BLaER1 treated with 17β-estradiol and CSF1 and Interleukin-3, amounts not matched to agents 10 nM and 100 nM (cell line): Measurements from ENCODE around the gene SERPINB11.
"Not testable (repeated sequence)": the region's sequence is repeated elsewhere in the genome, so short reads cannot be mapped to it uniquely, and the experiment has no call there.

ENCODE experiments used
- H3K27ac ChIP-seq, 11 experiments: shearing (Covaris generic); formaldehyde crosslinking; 2 replicates each; pipeline ENCODE4 v1.8.1; 2022
- H3K27me3 ChIP-seq, 11 experiments: shearing (Covaris generic); formaldehyde crosslinking; 2 replicates each; pipeline ENCODE4 v1.8.1; 2022
- H3K36me3 ChIP-seq, 11 experiments: shearing (Covaris generic); formaldehyde crosslinking; 2 replicates each; pipeline ENCODE4 v1.8.1; 2022
- H3K4me1 ChIP-seq, 10 experiments: shearing (Covaris generic); formaldehyde crosslinking; 2 replicates each; pipeline ENCODE4 v1.8.1; 2022
- H3K4me2 ChIP-seq, 11 experiments: shearing (Covaris generic); formaldehyde crosslinking; 2 replicates each; pipeline ENCODE4 v1.8.1; 2022
- H3K4me3 ChIP-seq, 10 experiments: shearing (Covaris generic); formaldehyde crosslinking; 2 replicates each; pipeline ENCODE4 v1.8.1; 2022
- H3K9ac ChIP-seq, 11 experiments: shearing (Covaris generic); formaldehyde crosslinking; 2 replicates each; pipeline ENCODE4 v1.8.1; 2022
- H3K9me3 ChIP-seq, 11 experiments: shearing (Covaris generic); formaldehyde crosslinking; replicated peaks in 1 of 11; 2 replicates each; pipeline ENCODE4 v1.8.1; 2022
- H4K20me1 ChIP-seq, 11 experiments: shearing (Covaris generic); formaldehyde crosslinking; 2 replicates each; pipeline ENCODE4 v1.8.1; 2022
- Cebpa-rat ChIP-seq, 11 experiments: shearing (Covaris generic); IDR thresholded peaks; 2 replicates each; pipeline ENCODE4 v1.8.1; 2022

SERPINB11 gene

GRCh38 chr18:63757541-63757940 lies 54.8 kb downstream of the SERPINB11 start:
- Histone ChIP-seq H4K20me1 (no peaks in the 10 kb centered on the region), H3K9ac (no peak overlapping the region), H3K9me3 (peaks cover 16 to 30% (median 23%) of the 10 kb centered on the region in 11 experiments), H3K36me3 (no peaks in the 10 kb centered on the region), H3K4me3 (no peak overlapping the region), H3K4me1 (no peaks in the 10 kb centered on the region), H3K4me2 (no peak overlapping the region), H3K27me3 (no peaks in the 10 kb centered on the region), H3K27ac (no peak overlapping the region)
- TF ChIP-seq Cebpa-rat (IDR thresholded peaks at IDR 0.05), result no peak

GRCh38 chr18:63758615-63759240 lies 56.0 kb downstream of the SERPINB11 start:
- H3K9me3 ChIP-seq, result peaks cover 16 to 30% (median 23%) of the 10 kb centered on the region in 11 experiments
- H3K4me2 ChIP-seq, result no peak overlapping the region
- H3K36me3 ChIP-seq, result no peaks in the 10 kb centered on the region
- no peaks in the 10 kb centered on the region for H3K4me1 ChIP-seq
- H4K20me1 ChIP-seq, result no peaks in the 10 kb centered on the region
- H3K4me3 ChIP-seq, result no peak overlapping the region
- H3K9ac ChIP-seq, result no peak overlapping the region
- H3K27me3 ChIP-seq, result no peaks in the 10 kb centered on the region
- H3K27ac ChIP-seq, result no peak overlapping the region
- no peak for TF ChIP-seq Cebpa-rat (IDR thresholded peaks at IDR 0.05)

- H3K27ac ChIP-seq, H3K36me3 ChIP-seq, H3K4me2 ChIP-seq, H3K27me3 ChIP-seq, H3K4me1 ChIP-seq, H3K9ac ChIP-seq, H4K20me1 ChIP-seq, H3K4me3 ChIP-seq: not testable (repeated sequence)
- H3K9me3 ChIP-seq, result peaks cover 16 to 30% (median 23%) of the 10 kb centered on the region in 11 experiments
These were observed 57.0 kb downstream of the SERPINB11 start for GRCh38 chr18:63759786-63760185.

- H3K4me1 ChIP-seq, result no peaks in the 10 kb centered on the region
- TF ChIP-seq Cebpa-rat (IDR thresholded peaks at IDR 0.05), result no peak
- no peak overlapping the region for H3K27ac ChIP-seq
- H3K9me3 ChIP-seq, result peaks cover 16 to 30% (median 23%) of the 10 kb centered on the region in 11 experiments
- no peaks in the 10 kb centered on the region for H4K20me1 ChIP-seq
- no peaks in the 10 kb centered on the region for H3K27me3 ChIP-seq
- H3K4me2 ChIP-seq, result no peak overlapping the region
- no peaks in the 10 kb centered on the region for H3K36me3 ChIP-seq
- no peak overlapping the region for H3K4me3 ChIP-seq
- H3K9ac ChIP-seq, result no peak overlapping the region
These were observed 59.8 kb downstream of the SERPINB11 start for GRCh38 chr18:63762518-63762917.

DNA sequence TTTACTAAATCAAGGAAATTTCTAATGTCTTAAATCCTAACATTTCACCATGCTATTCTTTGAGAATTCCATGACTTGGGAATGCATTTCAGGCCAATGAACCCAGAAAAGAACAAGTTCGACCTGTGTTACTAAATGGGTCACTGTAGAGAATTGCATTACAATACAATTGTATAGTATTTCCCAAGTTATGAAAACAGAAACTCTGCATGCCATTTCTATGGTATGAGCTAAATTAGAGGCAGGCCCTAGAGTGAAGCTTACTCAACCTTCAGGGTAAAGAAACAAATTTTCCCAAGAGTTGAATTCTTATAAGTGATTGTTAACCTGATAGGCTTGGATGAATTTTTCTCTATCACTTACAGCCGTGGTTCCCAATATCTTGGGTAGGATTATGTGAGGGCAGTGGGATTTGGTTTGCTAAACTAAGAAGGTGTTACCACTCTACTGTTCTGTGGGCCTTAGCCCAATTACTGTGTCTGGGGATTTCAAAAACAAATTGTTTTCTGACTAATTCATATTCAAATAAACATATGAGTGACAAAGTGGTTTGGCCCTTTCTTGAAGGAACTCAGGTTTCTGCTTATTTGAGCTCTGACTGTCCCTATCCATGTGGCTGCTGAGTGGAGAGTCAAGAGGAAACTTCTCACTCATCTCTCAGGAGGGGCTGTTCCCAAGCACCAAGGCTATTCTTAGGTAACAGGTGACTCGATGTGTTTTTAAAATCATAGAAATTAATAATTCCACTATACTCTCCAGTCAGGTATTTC lies 61.3 kb downstream of the SERPINB11 start:
- no peak overlapping the region for H3K4me2 ChIP-seq
- H3K27ac ChIP-seq, result no peak overlapping the region
- no peaks in the 10 kb centered on the region for H4K20me1 ChIP-seq
- H3K4me1 ChIP-seq, result no peaks in the 10 kb centered on the region
- H3K9me3 ChIP-seq, result peaks cover 16 to 30% (median 22%) of the 10 kb centered on the region in 11 experiments
- TF ChIP-seq Cebpa-rat (IDR thresholded peaks at IDR 0.05), result no peak
- H3K9ac ChIP-seq, result no peak overlapping the region
- H3K36me3 ChIP-seq, result no peaks in the 10 kb centered on the region
- H3K27me3 ChIP-seq, result no peaks in the 10 kb centered on the region
- no peak overlapping the region for H3K4me3 ChIP-seq

GRCh38 chr18:63765837-63766236 lies 63.1 kb downstream of the SERPINB11 start:
- Histone ChIP-seq H3K4me1 (no peaks in the 10 kb centered on the region), H3K27me3 (no peaks in the 10 kb centered on the region), H3K36me3 (no peaks in the 10 kb centered on the region), H3K4me3 (no peak overlapping the region), H4K20me1 (no peaks in the 10 kb centered on the region), H3K4me2 (no peak overlapping the region), H3K9ac (no peak overlapping the region), H3K27ac (no peak overlapping the region), H3K9me3 (peaks cover 0 to 12% (median 6%) of the 10 kb centered on the region in 11 experiments; a peak in 14 of 22 replicates)
- TF ChIP-seq Cebpa-rat (IDR thresholded peaks at IDR 0.05), result no peak
